ENCODE data around the gene E2F8. TPM values are rescaled to one million over a fixed set of nuclear protein-coding genes. Genes with fewer than 3 reads are reported as not detected.
"Not testable (repeated sequence)": the region's sequence is repeated elsewhere in the genome, so short reads cannot be mapped to it uniquely, and the experiment has no call there.

E2F8 gene
- total RNA-seq, 1 donor from 2014 or later: 3.6 TPM

GRCh38 chr11:19258641-19259230 is 18.0 kb upstream of the E2F8 start:
- H3K27me3 ChIP-seq (ENCODE audit: low read depth): no peaks in the 10 kb centered on the region
- intact Hi-C loops (cut with micrococcal nuclease): loop anchor here (5.0 kb wide), 1 partner anchor 294 kb away; no protein-coding TSS in a partner anchor
- H3K27ac ChIP-seq (replicated peaks): no peak overlapping the region
- TF ChIP-seq CTCF (IDR thresholded peaks at IDR 0.05; ENCODE audit: borderline replicate concordance): no peak
- no peaks in the 10 kb centered on the region for H3K36me3 ChIP-seq
- DNase-seq: no peak
- H3K4me3 ChIP-seq: no peak overlapping the region
- H3K4me1 ChIP-seq: no peaks in the 10 kb centered on the region
- no peaks in the 10 kb centered on the region for H3K9me3 ChIP-seq (replicated peaks)

DNA sequence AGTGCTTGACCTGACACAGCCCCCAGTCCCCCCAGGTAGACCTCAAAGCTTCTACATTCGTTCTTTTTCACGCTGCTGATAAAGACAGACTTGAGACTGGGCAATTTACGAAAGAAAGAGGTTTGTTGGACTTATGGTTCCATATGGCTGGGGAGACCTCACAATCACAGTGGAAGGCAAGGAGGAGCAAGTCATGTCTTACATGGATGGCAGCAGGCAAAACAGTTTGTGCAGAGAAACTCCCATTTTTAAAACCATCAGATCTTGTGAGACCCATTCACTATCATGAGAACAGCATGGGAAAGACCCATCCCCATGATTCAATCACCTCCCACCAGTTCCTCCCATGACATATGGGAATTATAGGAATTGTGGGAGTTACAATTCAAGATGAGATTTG is 13.7 kb upstream of the E2F8 start:
- H3K27ac ChIP-seq (replicated peaks); H3K4me1 ChIP-seq; intact Hi-C loops (cut with micrococcal nuclease); H3K9me3 ChIP-seq (replicated peaks); DNase-seq; H3K36me3 ChIP-seq; H3K27me3 ChIP-seq (ENCODE audit: low read depth); H3K4me3 ChIP-seq: not testable (repeated sequence)

GRCh38 chr11:19253817-19254216 is 13.1 kb upstream of the E2F8 start:
- H3K27ac ChIP-seq (replicated peaks): no peak overlapping the region
- no peaks in the 10 kb centered on the region for H3K9me3 ChIP-seq (replicated peaks)
- no peaks in the 10 kb centered on the region for H3K4me1 ChIP-seq
- no peaks in the 10 kb centered on the region for H3K27me3 ChIP-seq (ENCODE audit: low read depth)
- no peak overlapping the region for H3K4me3 ChIP-seq
- no peak for TF ChIP-seq CTCF (IDR thresholded peaks at IDR 0.05; ENCODE audit: borderline replicate concordance)
- no peaks in the 10 kb centered on the region for H3K36me3 ChIP-seq
- DNase-seq: no peak
- intact Hi-C loops (cut with micrococcal nuclease): no loop called here

- intact Hi-C loops (cut with micrococcal nuclease): no loop called here
- Histone ChIP-seq H3K4me1 (no peaks in the 10 kb centered on the region), H3K36me3 (no peaks in the 10 kb centered on the region), H3K9me3 (replicated peaks) (no peaks in the 10 kb centered on the region), H3K27ac (replicated peaks) (no peak overlapping the region), H3K27me3 (ENCODE audit: low read depth) (no peaks in the 10 kb centered on the region), H3K4me3 (no peak overlapping the region)
- no peak for DNase-seq
- TF ChIP-seq CTCF (IDR thresholded peaks at IDR 0.05; ENCODE audit: borderline replicate concordance): no peak
Measured at GRCh38 chr11:19253153-19253745, 12.5 kb upstream of the E2F8 start.

GRCh38 chr11:19252394-19253152 is 11.8 kb upstream of the E2F8 start:
- no peak for DNase-seq
- no peak for TF ChIP-seq CTCF (IDR thresholded peaks at IDR 0.05; ENCODE audit: borderline replicate concordance)
- no peaks in the 10 kb centered on the region for H3K27me3 ChIP-seq (ENCODE audit: low read depth)
- intact Hi-C loops (cut with micrococcal nuclease): no loop called here
- no peaks in the 10 kb centered on the region for H3K36me3 ChIP-seq
- no peaks in the 10 kb centered on the region for H3K9me3 ChIP-seq (replicated peaks)
- H3K27ac ChIP-seq (replicated peaks): no peak overlapping the region
- H3K4me1 ChIP-seq: no peaks in the 10 kb centered on the region
- H3K4me3 ChIP-seq: no peak overlapping the region

GRCh38 chr11:19251577-19251976 is 10.8 kb upstream of the E2F8 start:
- Histone ChIP-seq H3K27me3 (ENCODE audit: low read depth) (peaks cover 5% of the 10 kb centered on the region), H3K27ac (replicated peaks) (no peak overlapping the region), H3K4me3 (no peak overlapping the region), H3K4me1 (no peaks in the 10 kb centered on the region), H3K9me3 (replicated peaks) (no peaks in the 10 kb centered on the region), H3K36me3 (no peaks in the 10 kb centered on the region)
- intact Hi-C loops (cut with micrococcal nuclease): no loop called here
- no peak for TF ChIP-seq CTCF (IDR thresholded peaks at IDR 0.05; ENCODE audit: borderline replicate concordance)
- DNase-seq: no peak
